RKO (cell line): ENCODE measurements around the gene MTMR12.

ENCODE experiments used
- DNase-seq: peaks from one replicate; pipeline ENCODE4 v3.0.0-alpha.2; 2016; ENCODE audit warnings: low spot score

Gene MTMR12

DNA sequence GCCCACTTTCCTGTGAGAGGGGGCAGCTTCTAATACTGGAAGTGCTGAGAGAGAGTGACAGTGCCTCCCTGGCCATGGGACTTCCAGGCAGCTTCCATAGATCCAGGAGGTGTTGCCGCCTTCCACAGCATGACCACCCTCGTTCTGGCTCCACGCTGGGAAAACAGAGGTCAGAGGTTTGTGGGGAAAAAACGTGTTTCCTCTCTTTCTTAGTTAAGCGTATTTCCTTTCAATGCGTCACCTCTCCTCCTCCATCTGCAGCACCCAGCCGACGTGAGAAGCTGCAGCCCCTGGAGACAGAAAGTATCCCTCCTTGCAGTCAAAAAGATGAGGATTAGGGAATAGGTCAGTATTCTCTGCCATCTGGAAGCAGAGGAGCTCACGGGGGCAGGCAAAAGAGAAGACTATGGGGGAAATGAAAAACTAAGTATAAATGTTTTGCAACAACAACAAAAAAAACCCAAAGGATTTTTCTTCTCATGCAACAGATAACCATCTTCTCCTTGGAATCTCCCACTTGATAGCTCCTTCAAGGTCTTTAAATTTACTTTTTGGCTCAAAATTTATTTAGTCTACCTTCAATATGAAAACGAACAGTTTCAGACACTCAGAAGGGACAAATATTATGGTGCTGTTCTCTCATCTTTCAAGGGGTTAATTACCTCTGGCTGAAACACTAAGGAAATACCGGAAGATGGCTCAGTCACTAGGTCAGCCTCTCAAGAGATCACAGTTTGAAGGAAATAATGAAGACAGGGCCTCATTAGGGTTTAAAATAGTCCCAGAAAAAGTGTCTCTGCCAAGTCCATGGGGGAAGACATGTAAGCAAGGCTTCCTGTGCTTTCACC lies 38.0 kb downstream of the MTMR12 start:
- DNase-seq = no peak

DNA sequence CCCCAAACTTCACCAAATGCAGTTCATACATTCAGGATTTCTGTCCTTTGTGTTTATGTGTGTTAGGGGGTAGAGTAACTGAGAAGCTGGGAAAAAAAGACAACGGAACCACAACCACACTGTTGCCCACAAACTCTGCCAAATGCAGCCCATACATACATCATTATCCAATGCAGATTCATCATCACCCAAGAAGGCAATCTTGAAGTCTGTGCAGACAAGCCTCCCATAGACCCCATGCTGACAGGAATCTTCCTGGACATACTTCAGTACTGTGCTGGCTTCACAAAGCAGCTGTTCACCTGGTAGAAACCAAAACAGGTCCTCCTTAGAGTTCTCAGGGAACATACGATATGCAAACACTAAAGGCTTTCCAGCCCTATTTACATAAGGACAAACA lies 38.9 kb downstream of the MTMR12 start:
- no peak for DNase-seq

DNA sequence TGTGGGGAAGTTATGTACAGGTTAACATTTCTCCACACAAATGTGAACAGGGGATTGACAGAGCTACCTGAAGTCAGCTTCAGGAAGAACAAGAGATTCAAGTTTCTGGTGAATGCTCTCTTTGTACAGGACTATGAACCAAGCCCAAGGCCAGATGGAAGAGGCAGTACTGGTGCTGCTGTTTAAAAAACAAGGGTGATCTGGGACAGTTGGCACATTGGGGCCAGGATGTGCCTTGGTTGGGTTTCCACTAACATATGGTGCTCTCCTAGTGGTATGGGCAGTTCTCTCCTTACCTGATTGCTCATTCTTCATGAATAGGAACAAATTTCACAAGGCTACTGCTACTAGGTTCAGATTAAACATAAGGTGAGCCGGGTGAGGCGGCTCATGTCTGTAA lies 40.0 kb downstream of the MTMR12 start:
- DNase-seq = no peak

DNA sequence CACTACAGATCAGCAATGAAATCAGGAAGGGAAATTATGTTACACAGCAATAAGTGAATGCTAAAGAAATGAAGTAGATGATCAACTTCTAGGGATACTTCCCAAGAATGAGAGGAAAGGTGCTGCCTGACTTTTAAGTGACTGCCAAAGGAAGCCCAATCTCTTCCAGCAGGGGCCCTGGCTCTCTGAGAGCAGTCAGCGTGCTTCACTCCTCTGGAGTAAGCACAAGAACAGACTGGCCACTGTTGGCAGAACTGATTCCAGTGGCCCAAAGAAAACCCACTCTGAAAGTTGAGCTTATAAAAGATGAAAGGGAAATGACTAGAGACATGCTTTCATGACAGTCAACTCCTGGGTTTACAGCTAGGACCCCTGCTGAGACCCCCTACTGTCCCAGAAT lies 41.8 kb downstream of the MTMR12 start:
- no peak for DNase-seq

DNA sequence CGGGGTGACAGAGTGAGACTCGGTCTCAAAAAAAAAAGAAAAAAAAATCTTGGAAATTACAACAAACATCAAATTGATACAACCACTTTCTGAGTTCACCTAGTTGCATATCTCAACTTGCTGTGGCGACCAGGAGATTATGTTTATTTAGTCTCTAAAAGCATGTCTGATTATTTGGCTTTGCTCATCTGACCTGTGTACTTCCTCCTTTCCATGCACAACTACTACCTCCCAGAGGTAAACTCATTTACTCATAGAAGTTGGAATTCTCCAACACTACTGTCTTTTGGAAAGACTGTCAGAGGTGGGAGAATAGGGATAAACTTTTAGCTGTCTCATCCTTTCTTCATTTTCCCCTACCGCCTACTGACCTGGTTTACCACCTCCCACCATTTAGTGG lies 42.6 kb downstream of the MTMR12 start:
- no peak for DNase-seq

DNA sequence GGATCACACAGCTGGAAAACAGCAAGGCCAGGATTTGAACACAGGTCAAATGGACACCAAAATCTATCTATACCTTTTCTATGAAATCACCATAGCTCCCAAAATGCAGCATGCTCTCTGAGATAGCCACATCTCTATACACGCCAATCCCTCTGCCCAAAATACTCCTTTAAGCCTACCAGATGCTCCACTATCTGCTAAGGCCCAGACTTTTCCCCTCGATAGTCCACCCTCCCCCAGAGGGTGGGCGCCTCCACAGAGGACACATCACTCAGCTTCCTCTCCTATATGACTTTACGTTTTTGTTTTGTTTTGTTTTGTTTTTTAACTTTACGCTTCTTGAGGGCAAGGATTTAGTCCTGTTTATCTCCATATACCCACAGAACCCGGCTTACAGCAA lies 46.8 kb downstream of the MTMR12 start:
- DNase-seq = no peak

DNA sequence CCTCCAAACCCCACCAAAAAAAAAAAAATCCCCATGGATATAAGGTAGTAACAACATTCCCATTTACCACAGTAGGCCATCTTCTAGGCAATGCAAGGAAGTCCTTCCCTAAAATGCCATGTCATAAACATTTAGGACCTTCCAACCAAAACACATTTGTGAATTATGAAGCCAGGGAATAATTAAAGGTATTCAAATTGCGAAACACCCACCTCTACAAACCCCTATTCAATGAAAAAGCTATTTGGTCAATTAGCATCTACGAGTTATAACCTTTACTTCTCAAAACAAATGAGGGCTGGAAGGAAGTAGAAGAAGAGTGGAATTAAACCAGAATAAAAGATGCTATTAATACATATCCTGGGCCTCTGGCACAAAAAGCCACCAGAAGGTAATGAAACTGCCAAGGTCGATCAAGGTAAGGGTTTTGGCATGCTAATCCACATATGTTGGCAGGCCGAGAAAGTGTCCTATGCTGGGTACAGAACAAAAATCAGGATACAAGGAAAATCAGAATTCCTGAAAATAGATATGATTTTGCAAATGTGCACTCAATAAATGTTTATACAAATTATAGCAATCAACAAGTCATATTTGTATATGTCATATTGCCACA lies 47.7 kb downstream of the MTMR12 start:
- DNase-seq = no peak

DNA sequence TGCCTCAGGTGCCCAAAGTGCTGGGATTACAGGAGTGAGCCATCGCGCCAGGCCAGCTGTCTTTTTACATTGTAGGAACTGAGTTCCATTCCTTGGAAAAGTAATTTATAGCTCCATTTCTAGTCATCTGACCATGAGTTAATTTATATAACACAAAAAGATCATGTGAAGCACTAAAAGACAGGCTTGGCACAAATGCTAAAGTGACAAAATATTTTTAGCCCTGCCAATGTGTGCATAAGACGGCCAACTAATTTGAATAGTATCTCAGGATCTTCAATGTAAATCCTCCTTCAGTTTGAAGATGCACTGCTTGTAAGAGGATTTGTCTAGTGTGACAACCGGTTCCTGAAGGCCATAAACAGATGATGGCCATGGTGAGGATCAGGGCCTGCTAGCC lies 49.1 kb downstream of the MTMR12 start:
- no peak for DNase-seq

DNA sequence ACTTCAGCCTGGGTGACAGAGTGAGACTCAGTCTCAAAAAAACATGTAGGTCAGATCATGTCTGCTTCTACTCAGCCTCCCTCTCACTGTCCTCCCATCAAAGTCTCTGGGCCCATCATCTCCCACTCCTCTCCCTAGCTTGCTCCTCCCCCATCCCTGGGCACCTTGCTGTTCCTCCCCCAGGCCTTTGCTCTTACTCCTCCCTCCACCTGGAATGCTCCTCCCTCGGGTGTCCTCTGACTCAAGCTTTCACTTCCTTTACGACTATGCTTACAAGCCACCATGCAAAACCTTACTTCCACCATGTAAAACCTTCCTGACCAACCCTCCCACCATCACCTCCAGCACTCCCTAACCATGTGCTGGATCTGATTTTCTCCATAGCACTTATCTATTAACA lies 51.5 kb downstream of the MTMR12 start:
- no peak for DNase-seq

DNA sequence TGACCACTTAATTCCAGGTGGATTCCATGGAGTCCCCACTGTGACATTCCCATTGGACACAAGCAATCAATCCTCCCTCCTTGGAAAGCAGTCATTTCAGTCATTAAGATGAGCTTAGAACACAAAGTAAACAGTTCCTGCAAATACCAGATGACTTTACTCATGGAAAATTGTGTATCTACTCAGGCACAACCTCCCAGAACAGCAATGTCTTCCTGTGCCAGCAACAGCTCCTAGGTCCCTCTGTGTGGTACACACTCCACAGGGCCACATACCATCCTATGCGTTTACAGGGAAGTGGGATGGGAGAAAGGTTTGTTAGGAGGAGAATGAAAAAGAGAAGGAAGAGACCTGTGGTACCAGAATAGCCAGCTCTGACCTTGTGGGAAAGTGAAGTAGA lies 53.7 kb downstream of the MTMR12 start:
- no peak for DNase-seq

DNA sequence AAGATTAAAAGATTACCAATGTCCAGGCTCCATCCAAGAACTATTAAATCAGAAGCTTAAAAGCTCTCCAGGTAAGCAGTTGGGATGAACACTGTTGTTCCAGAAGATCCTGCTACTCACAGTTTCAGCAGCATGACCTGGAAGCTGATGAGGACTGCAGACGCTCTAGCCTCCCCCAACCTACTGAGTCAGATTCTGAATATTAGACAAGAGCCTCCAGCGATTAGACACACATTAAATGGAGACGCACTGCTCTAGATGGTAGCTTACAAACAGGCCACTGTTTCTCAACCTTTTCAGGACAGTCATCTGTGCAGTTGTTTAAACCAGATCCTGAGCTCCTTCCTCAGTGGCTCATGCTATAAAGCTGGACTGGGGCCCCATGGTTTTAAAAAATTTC lies 54.3 kb downstream of the MTMR12 start:
- DNase-seq = no peak

DNA sequence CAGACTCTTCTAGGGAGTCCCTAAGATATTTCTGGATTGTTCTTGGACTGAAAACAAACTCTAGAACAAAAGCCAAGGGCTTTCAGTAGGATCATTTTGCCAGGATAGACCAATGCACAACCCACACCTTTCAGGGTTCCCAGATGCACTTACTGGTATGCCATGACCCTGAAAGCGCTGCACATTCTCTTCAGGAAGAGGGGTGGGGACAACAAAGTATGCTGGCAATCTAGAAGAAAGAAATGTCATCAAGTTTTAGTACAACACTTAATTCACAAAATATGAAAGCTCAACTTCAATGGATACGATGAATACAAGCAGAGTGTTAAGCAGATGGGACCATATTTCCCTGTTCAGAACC lies 57.2 kb downstream of the MTMR12 start:
- no peak for DNase-seq

DNA sequence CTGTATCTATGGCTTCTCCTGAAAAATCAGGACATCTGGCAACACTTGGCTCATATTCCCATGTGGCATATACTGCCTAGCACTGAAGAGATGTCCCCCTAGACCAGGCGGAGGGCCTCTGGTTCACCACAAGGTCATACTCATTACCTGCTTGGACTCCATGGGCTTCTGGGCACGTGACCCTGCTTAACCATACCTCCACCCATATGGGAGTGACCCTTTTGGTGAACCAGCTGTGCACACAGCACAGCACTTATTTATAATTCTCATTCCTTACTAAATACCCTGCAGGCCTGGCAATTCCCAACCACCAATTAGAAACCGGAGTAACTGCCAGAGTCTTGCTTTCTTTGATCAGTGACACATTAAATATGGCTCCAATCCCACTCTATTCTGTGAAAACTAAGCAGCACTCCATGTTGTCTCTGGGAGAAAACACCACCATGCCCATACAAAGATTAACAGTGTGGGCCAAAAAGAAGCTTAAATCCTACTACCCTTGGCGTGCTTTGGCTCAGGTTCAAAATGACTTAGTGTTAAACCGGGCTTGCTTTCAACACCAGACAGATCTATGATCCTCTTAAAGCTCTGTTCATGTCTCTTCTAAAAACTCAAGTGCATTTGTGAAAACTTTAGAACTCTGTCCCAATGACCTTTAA lies 57.7 kb downstream of the MTMR12 start:
- no peak for DNase-seq

DNA sequence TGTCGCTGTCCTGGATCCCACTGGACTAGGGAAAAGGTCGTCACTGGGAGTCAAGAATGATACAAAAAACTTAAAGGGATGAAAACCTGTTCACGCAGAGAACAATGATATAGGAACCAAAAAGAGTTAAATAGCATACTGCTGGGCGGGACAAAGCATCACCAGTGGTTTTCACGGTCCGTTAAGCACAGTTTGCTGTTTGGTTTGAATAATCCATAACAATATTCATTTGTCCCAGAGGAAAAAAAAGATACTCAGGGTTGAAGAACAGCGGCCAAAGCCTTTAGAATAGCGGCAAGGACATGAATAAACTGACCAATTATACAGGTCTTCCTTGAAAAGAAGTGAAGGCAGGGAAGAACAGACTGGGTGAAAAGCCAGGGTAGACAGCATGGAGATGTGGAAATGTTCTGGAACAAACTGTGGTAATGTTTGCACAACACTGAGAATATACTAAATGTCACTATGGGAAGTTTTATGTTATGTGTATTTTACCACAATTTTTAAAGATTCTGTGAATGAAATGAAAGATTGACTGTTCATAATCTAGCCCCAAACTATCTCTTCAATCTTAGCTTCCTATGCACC lies 60.8 kb downstream of the MTMR12 start:
- no peak for DNase-seq

DNA sequence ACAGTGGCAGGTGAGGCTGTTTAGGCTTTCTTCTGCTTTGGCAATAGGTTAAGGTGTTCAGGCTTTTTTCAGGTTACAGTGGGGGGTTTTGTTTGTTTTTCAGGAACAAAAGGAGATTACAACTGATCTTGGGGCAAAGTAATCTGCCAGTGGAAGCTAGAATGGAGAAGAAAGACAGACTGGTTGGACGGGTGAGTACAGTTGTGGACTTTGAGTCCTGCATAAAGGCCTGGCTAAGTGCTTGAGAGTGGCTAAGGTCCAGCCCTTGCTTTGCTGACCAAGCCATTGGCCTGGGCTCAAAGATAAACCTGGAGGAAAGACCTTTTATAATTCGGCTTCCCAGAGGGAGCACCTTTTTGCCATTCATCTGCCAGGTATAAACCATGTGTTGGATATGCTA lies 63.1 kb downstream of the MTMR12 start:
- no peak for DNase-seq

DNA sequence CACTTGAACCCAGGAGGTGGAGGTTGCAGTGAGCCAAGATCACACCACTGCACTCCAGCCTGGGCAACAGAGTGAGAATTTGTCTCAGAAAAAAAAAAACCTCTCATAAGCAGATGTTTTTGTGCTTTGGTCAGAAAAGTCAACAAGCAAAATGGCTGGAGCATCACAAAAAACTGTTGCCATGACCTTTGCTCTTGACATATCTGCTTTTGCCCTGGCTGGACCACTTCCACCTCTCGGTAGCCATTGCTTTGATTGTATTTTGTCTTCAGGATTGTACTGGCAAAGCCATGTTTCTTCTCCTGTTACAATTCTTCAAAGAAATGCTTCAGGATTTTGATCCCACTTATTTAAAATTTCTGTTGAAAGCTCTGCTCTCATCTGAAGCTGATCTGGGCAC lies 67.0 kb downstream of the MTMR12 start:
- no peak for DNase-seq

DNA sequence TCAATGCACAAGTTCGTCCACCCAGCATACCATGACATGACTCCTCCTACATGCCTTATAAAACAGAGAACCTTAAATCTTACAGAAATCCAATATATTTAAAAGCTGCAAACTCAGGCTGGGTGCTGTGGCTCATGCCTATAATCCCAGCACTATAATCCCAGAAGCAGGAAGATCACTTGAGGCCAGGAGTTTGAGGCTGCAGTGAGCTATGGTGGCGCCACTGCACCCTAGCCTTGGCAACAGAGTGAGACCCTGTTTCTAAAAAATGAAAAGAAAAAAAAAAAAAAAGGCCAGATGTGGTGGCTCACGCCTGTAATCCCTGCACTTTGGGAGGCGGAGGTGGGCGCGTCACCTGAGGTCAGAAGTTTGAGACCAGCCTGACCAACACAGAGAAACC lies 68.7 kb downstream of the MTMR12 start:
- DNase-seq = no peak

DNA sequence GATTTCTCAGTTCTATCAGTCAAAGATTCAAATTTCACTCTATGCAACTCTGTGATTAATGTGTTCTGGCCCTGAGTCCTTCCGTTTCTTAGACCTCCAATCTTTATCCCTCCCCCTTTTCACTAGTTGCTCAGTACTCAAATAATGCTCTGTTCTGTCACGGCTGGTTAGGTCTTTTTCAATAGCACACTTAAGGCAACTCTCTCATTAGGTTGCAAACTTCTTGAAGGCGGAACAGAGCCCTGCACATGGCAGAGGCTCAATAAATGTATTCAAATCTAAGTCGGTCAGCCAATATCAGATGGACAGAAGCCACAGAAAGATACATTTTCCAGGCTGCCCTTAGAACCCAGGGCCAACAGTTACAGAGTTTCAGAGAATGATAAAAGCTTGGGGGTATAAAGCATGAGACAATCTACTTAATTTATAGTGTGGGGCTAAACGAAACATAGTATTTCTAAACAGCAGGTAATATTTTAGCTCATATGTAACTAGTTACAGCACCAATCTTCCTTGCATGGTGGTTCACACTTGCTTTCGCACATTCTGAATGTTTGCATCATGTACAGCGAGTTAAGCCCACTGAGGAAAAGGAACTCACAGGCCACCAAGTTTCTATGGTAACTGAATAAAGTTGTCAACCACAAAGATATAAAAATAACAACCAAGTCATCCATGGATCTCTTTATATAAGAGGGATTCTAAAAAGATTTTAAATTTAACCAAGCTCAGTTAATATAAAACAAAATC lies 71.5 kb downstream of the MTMR12 start:
- no peak for DNase-seq

DNA sequence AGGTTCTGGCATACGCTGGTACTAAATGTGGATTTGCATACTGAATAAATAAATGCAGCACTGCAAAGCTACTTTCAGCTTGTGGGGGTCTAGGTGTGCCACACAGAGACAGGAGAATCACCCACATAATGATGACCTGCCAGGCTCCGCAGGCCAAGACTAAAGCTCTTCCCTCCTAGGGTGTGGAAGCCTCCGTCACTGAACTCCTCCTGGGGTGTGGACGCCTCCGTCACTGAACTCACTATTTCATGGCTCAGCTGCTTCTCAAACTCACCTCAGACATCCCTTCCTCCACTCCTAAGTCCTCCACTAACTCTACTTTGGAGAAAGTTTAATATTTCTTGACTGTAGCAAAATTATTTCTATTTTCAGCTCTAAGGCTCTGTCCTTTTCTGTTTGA lies 73.4 kb downstream of the MTMR12 start:
- no peak for DNase-seq

DNA sequence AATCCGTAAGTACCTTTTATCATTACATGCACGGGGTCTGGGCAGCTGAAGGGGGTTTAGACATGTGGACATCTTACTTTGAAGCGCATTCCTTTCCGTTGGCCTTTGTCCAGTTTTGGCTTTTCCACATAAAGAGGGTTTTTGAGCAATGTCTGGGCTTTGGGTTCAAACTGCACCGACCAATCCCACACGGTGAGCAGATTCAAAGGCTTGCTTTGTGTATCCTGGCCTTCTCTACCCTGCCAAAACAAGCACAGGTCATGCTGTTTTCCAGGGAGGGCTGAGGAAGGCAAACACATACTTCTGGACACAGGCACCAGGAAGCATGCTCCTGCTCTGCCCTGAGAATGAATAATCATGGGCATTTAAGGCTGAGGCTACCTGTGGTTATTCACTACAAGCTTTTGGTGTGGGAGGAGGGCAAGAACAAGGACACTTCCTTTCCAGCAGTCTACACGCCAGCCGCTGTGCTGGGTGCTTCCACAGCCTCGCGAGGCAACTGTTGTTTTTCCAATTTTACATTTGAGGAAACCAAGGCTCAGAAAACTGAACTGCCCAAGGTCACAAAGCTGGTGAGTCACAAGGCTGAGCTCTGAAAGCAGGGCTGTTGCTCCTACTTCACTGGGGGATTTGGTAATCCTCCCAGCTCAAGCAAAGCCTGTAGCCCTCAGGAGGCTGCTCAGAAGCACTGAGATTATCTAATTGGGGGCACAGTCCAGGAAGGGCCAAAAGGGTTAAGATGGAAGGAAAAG lies 78.9 kb downstream of the MTMR12 start:
- no peak for DNase-seq

DNA sequence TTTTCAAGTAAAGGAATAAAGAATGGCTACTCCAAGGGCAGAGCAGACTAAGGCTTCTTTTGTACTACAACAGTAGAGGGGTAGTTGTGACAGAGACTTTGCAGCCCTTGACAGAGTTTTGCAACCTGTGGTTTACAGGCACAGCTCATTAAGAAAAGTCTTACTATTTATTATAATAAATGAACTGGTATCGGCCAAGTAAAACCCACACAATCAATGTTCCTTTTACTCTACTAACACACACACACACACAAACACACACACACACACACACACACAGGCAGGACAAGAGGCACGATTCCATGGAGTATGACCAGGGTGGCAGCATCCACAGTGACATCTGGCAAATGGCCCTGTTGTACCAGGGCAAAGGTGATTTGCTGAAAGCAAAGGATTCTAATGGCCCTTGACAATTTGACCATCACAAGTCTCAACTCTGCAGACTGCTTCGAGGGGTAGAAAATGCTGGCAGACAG lies 79.5 kb downstream of the MTMR12 start:
- DNase-seq = no peak
